GM18511 (cell line): ENCODE data around the gene AGRN.
"Not testable (repeated sequence)": the region's sequence is repeated elsewhere in the genome, so short reads cannot be mapped to it uniquely, and the experiment has no call there.

ENCODE experiments used
- ATAC-seq: cut with Tn5 transposase; IDR thresholded peaks from one replicate; pipeline ENCODE4 v1.9.1; 2021; ENCODE audit warnings: mild to moderate bottlenecking, moderate library complexity; ENCODE audit not compliant: unreplicated experiment

The AGRN gene

GRCh38 chr1:999725-1000356 lies 20.1 kb upstream of the AGRN start, which contains the start of gene HES4:
Gene HES4 (minus strand): TSS chr1:1000097. CDS start chr1:999973, 124 bp downstream.
- peak; percentile 42 for ATAC-seq

GRCh38 chr1:1000357-1001056 lies 19.4 kb upstream of the AGRN start:
- peak; percentile 23 for ATAC-seq

GRCh38 chr1:1001057-1001783 lies 18.7 kb upstream of the AGRN start:
- ATAC-seq: no peak

GRCh38 chr1:1003618-1004419 lies 16.1 kb upstream of the AGRN start:
- no peak for ATAC-seq

- no peak for ATAC-seq
Measured at GRCh38 chr1:1004420-1004779, 15.5 kb upstream of the AGRN start.

- ATAC-seq: no peak
Measured at GRCh38 chr1:1004780-1005697, 14.9 kb upstream of the AGRN start.

- ATAC-seq: no peak
Measured at GRCh38 chr1:1005774-1006304, 14.1 kb upstream of the AGRN start.

GRCh38 chr1:1006305-1007159 lies 13.4 kb upstream of the AGRN start:
- ATAC-seq: no peak

- not testable (repeated sequence) for ATAC-seq
Measured at GRCh38 chr1:1010131-1010530, 9.8 kb upstream of the AGRN start.

- no peak for ATAC-seq
Measured at GRCh38 chr1:1011396-1011949, 8.4 kb upstream of the AGRN start.

GRCh38 chr1:1012736-1013104 lies 7.2 kb upstream of the AGRN start:
- not testable (repeated sequence) for ATAC-seq

- peak; percentile 93 for ATAC-seq
Measured at GRCh38 chr1:1013105-1013921, 6.6 kb upstream of the AGRN start, which contains the start of gene ISG15. Gene ISG15 (plus strand): TSS chr1:1013497. CDS start chr1:1013574, 77 bp downstream.

- ATAC-seq: no peak
Measured at GRCh38 chr1:1013922-1014648, 5.8 kb upstream of the AGRN start.

- no peak for ATAC-seq
Measured at GRCh38 chr1:1014799-1015681, 4.9 kb upstream of the AGRN start.

- ATAC-seq: not testable (repeated sequence)
Measured at GRCh38 chr1:1017397-1018320, 2.3 kb upstream of the AGRN start.
